ENCODE measurements around the gene CTDP1.

Gene CTDP1

GRCh38 chr18:79772865-79773696 is 93.5 kb downstream of the CTDP1 start:
- H3K27me3 ChIP-seq (ENCODE audit: insufficient read depth, low read length, poor library complexity, severe bottlenecking): no peaks in the 10 kb centered on the region

GRCh38 chr18:79774111-79774510 is 94.5 kb downstream of the CTDP1 start:
- no peaks in the 10 kb centered on the region for H3F3A ChIP-seq (ENCODE audit: low read depth)
- no peaks in the 10 kb centered on the region for H3K9me2 ChIP-seq (replicated peaks; ENCODE audit: low read depth, low read length)
- H3K9ac ChIP-seq (ENCODE audit: low read depth, low read length, poor library complexity, severe bottlenecking): no peak overlapping the region
- H3K4me1 ChIP-seq (ENCODE audit: insufficient read depth, low read length, poor library complexity, severe bottlenecking): no peaks in the 10 kb centered on the region
- TF ChIP-seq EZH2phosphoT487 (IDR thresholded peaks at IDR 0.05; ENCODE audit: borderline replicate concordance): no peak
- TF ChIP-seq CTCF (conservative IDR thresholded peaks at IDR 0.05; ENCODE audit: low read length): no peak
- no peaks in the 10 kb centered on the region for H3K36me3 ChIP-seq (ENCODE audit: insufficient read depth, low read length)
- H2AFZ ChIP-seq (ENCODE audit: low read length): no peak overlapping the region
- no peaks in the 10 kb centered on the region for H4K20me1 ChIP-seq (ENCODE audit: insufficient read depth, low read length, poor library complexity, severe bottlenecking)
- H3K4me3 ChIP-seq (ENCODE audit: low read length, poor library complexity, severe bottlenecking): no peak overlapping the region
- no peaks in the 10 kb centered on the region for H3K27me3 ChIP-seq (ENCODE audit: insufficient read depth, low read length, poor library complexity, severe bottlenecking)
- no peak overlapping the region for H3K4me2 ChIP-seq (ENCODE audit: low read depth, low read length, poor library complexity, severe bottlenecking)
- H3K79me2 ChIP-seq (ENCODE audit: insufficient read depth, low read length): no peaks in the 10 kb centered on the region
- peaks cover 45% of the 10 kb centered on the region; the same call in 1 of the 2 replicates for H3K9me3 ChIP-seq (ENCODE audit: insufficient read depth, low read depth, low read length)

More at GRCh38 chr18:79772865-79773696, 93.5 kb downstream of the CTDP1 start:
- Histone ChIP-seq H3K9me2 (replicated peaks; ENCODE audit: low read depth, low read length) (no peaks in the 10 kb centered on the region), H3K4me2 (ENCODE audit: low read depth, low read length, poor library complexity, severe bottlenecking) (no peak overlapping the region), H3K4me3 (ENCODE audit: low read length, poor library complexity, severe bottlenecking) (no peak overlapping the region), H3K36me3 (ENCODE audit: insufficient read depth, low read length) (no peaks in the 10 kb centered on the region), H2AFZ (ENCODE audit: low read length) (no peak overlapping the region), H3K9ac (ENCODE audit: low read depth, low read length, poor library complexity, severe bottlenecking) (no peak overlapping the region), H4K20me1 (ENCODE audit: insufficient read depth, low read length, poor library complexity, severe bottlenecking) (no peaks in the 10 kb centered on the region), H3K9me3 (ENCODE audit: insufficient read depth, low read depth, low read length) (peaks cover 47% of the 10 kb centered on the region; the same call in 1 of the 2 replicates), H3K79me2 (ENCODE audit: insufficient read depth, low read length) (no peaks in the 10 kb centered on the region), H3K4me1 (ENCODE audit: insufficient read depth, low read length, poor library complexity, severe bottlenecking) (no peaks in the 10 kb centered on the region), H3F3A (ENCODE audit: low read depth) (no peaks in the 10 kb centered on the region)
- no peak for TF ChIP-seq EZH2phosphoT487 (IDR thresholded peaks at IDR 0.05; ENCODE audit: borderline replicate concordance)
- no peak for TF ChIP-seq CTCF (conservative IDR thresholded peaks at IDR 0.05; ENCODE audit: low read length)

- Histone ChIP-seq H3K4me3 (ENCODE audit: low read length, poor library complexity, severe bottlenecking) (no peak overlapping the region), H3K9ac (ENCODE audit: low read depth, low read length, poor library complexity, severe bottlenecking) (no peak overlapping the region), H3K36me3 (ENCODE audit: insufficient read depth, low read length) (no peaks in the 10 kb centered on the region), H3K9me2 (replicated peaks; ENCODE audit: low read depth, low read length) (no peaks in the 10 kb centered on the region), H4K20me1 (ENCODE audit: insufficient read depth, low read length, poor library complexity, severe bottlenecking) (no peaks in the 10 kb centered on the region), H2AFZ (ENCODE audit: low read length) (no peak overlapping the region), H3K9me3 (ENCODE audit: insufficient read depth, low read depth, low read length) (peaks cover 52% of the 10 kb centered on the region; the same call in 1 of the 2 replicates), H3K27me3 (ENCODE audit: insufficient read depth, low read length, poor library complexity, severe bottlenecking) (no peaks in the 10 kb centered on the region), H3K4me2 (ENCODE audit: low read depth, low read length, poor library complexity, severe bottlenecking) (no peak overlapping the region), H3K4me1 (ENCODE audit: insufficient read depth, low read length, poor library complexity, severe bottlenecking) (no peaks in the 10 kb centered on the region), H3F3A (ENCODE audit: low read depth) (no peaks in the 10 kb centered on the region), H3K79me2 (ENCODE audit: insufficient read depth, low read length) (no peaks in the 10 kb centered on the region)
- no peak for TF ChIP-seq CTCF (conservative IDR thresholded peaks at IDR 0.05; ENCODE audit: low read length)
- no peak for TF ChIP-seq EZH2phosphoT487 (IDR thresholded peaks at IDR 0.05; ENCODE audit: borderline replicate concordance)
Measured at GRCh38 chr18:79775441-79776221, 96.0 kb downstream of the CTDP1 start.

All from Loucy (cell line).